ENCODE measurements around the gene GFM1. TPM values are rescaled to one million over a fixed set of nuclear protein-coding genes. Genes with fewer than 3 reads are reported as not detected.

The GFM1 gene
- total and polyA plus RNA-seq, 2 of the 13 experiments (the other 11 are each of a cell fraction or from before 2014, with no cell fraction given) = 10.5 to 59.0 TPM

DNA sequence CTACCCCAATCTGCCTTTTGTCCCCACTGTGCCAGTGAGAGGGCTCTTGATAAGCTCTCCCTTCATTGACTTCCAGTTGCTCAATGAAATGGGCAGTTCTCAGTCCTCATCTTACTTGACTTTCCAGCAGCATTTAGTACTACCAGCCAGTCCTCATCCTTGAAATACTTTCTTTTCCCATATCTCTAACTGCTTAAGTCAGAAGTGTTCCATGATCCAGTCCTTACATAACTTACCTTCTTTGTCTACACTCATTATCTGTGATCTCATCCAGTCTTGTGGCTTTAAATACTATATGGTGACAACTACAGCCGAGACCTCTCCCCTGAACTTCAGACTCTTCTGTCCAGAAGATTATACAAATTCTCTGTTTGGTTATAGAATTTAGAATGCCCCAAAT is 59.2 kb downstream of the GFM1 start (continued):
- TF ChIP-seq, protein P1, sequence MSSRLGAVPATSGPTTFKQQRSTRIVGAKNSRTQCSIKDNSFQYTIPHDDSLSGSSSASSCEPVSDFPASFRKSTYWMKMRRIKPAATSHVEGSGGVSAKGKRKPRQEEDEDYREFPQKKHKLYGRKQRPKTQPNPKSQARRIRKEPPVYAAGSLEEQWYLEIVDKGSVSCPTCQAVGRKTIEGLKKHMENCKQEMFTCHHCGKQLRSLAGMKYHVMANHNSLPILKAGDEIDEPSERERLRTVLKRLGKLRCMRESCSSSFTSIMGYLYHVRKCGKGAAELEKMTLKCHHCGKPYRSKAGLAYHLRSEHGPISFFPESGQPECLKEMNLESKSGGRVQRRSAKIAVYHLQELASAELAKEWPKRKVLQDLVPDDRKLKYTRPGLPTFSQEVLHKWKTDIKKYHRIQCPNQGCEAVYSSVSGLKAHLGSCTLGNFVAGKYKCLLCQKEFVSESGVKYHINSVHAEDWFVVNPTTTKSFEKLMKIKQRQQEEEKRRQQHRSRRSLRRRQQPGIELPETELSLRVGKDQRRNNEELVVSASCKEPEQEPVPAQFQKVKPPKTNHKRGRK (CRISPR knock-in tag; IDR thresholded peaks at IDR 0.05) = no peak
- TF ChIP-seq SMYD3 (CRISPR knock-in tag; IDR thresholded peaks at IDR 0.05) = no peak
- no peak for TF ChIP-seq ASH2L (IDR thresholded peaks at IDR 0.05; ENCODE audit: insufficient read length, low read depth, low read length)
- TF ChIP-seq, protein P2, sequence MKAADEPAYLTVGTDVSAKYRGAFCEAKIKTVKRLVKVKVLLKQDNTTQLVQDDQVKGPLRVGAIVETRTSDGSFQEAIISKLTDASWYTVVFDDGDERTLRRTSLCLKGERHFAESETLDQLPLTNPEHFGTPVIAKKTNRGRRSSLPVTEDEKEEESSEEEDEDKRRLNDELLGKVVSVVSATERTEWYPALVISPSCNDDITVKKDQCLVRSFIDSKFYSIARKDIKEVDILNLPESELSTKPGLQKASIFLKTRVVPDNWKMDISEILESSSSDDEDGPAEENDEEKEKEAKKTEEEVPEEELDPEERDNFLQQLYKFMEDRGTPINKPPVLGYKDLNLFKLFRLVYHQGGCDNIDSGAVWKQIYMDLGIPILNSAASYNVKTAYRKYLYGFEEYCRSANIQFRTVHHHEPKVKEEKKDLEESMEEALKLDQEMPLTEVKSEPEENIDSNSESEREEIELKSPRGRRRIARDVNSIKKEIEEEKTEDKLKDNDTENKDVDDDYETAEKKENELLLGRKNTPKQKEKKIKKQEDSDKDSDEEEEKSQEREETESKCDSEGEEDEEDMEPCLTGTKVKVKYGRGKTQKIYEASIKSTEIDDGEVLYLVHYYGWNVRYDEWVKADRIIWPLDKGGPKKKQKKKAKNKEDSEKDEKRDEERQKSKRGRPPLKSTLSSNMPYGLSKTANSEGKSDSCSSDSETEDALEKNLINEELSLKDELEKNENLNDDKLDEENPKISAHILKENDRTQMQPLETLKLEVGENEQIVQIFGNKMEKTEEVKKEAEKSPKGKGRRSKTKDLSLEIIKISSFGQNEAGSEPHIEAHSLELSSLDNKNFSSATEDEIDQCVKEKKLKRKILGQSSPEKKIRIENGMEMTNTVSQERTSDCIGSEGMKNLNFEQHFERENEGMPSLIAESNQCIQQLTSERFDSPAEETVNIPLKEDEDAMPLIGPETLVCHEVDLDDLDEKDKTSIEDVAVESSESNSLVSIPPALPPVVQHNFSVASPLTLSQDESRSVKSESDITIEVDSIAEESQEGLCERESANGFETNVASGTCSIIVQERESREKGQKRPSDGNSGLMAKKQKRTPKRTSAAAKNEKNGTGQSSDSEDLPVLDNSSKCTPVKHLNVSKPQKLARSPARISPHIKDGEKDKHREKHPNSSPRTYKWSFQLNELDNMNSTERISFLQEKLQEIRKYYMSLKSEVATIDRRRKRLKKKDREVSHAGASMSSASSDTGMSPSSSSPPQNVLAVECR (CRISPR knock-in tag; IDR thresholded peaks at IDR 0.05; ENCODE audit: borderline replicate concordance) = no peak
- TF ChIP-seq, protein P3, sequence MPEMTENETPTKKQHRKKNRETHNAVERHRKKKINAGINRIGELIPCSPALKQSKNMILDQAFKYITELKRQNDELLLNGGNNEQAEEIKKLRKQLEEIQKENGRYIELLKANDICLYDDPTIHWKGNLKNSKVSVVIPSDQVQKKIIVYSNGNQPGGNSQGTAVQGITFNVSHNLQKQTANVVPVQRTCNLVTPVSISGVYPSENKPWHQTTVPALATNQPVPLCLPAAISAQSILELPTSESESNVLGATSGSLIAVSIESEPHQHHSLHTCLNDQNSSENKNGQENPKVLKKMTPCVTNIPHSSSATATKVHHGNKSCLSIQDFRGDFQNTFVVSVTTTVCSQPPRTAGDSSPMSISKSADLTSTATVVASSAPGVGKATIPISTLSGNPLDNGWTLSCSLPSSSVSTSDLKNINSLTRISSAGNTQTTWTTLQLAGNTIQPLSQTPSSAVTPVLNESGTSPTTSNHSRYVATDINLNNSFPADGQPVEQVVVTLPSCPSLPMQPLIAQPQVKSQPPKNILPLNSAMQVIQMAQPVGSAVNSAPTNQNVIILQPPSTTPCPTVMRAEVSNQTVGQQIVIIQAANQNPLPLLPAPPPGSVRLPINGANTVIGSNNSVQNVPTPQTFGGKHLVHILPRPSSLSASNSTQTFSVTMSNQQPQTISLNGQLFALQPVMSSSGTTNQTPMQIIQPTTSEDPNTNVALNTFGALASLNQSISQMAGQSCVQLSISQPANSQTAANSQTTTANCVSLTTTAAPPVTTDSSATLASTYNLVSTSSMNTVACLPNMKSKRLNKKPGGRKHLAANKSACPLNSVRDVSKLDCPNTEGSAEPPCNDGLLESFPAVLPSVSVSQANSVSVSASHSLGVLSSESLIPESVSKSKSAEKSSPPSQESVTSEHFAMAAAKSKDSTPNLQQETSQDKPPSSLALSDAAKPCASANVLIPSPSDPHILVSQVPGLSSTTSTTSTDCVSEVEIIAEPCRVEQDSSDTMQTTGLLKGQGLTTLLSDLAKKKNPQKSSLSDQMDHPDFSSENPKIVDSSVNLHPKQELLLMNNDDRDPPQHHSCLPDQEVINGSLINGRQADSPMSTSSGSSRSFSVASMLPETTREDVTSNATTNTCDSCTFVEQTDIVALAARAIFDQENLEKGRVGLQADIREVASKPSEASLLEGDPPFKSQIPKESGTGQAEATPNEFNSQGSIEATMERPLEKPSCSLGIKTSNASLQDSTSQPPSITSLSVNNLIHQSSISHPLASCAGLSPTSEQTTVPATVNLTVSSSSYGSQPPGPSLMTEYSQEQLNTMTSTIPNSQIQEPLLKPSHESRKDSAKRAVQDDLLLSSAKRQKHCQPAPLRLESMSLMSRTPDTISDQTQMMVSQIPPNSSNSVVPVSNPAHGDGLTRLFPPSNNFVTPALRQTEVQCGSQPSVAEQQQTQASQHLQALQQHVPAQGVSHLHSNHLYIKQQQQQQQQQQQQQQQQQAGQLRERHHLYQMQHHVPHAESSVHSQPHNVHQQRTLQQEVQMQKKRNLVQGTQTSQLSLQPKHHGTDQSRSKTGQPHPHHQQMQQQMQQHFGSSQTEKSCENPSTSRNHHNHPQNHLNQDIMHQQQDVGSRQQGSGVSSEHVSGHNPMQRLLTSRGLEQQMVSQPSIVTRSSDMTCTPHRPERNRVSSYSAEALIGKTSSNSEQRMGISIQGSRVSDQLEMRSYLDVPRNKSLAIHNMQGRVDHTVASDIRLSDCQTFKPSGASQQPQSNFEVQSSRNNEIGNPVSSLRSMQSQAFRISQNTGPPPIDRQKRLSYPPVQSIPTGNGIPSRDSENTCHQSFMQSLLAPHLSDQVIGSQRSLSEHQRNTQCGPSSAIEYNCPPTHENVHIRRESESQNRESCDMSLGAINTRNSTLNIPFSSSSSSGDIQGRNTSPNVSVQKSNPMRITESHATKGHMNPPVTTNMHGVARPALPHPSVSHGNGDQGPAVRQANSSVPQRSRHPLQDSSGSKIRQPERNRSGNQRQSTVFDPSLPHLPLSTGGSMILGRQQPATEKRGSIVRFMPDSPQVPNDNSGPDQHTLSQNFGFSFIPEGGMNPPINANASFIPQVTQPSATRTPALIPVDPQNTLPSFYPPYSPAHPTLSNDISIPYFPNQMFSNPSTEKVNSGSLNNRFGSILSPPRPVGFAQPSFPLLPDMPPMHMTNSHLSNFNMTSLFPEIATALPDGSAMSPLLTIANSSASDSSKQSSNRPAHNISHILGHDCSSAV (CRISPR knock-in tag; IDR thresholded peaks at IDR 0.05; ENCODE audit: borderline replicate concordance) = no peak
